ENCODE results near the gene PXMP2.

The PXMP2 gene

GRCh38 chr12:132736378-132736777 is 49.0 kb downstream of the PXMP2 start:
- no peaks in the 10 kb centered on the region for H3K27me3 ChIP-seq (ENCODE audit: insufficient read depth, poor library complexity, severe bottlenecking)
- no peak for DNase-seq (ENCODE audit: low read depth in 1 of 2, low spot score in 1 of 2)
- TF ChIP-seq POLR2AphosphoS5 (IDR thresholded peaks at IDR 0.05; ENCODE audit: low read depth) (no peak), REST (IDR thresholded peaks at IDR 0.05; ENCODE audit: insufficient replicate concordance, low read depth) (no peak), SPI1 (IDR thresholded peaks at IDR 0.05; ENCODE audit: borderline replicate concordance, low read depth) (no peak), GABPA (IDR thresholded peaks at IDR 0.05; ENCODE audit: low read depth) (no peak), CTCF (IDR thresholded peaks at IDR 0.05; ENCODE audit: insufficient read depth, low read length) (no peak)
- H3K4me3 ChIP-seq (replicated peaks; ENCODE audit: insufficient read depth, low read length), result no peak overlapping the region
- H3K27ac ChIP-seq (replicated peaks), result no peak overlapping the region

- DNase-seq (ENCODE audit: low read depth in 1 of 2, low spot score in 1 of 2), result no peak
- Histone ChIP-seq H3K4me3 (replicated peaks; ENCODE audit: insufficient read depth, low read length) (no peak overlapping the region), H3K27me3 (ENCODE audit: insufficient read depth, poor library complexity, severe bottlenecking) (no peaks in the 10 kb centered on the region), H3K27ac (replicated peaks) (no peak overlapping the region)
- TF ChIP-seq REST (IDR thresholded peaks at IDR 0.05; ENCODE audit: insufficient replicate concordance, low read depth), result no peak
- no peak for TF ChIP-seq GABPA (IDR thresholded peaks at IDR 0.05; ENCODE audit: low read depth)
- TF ChIP-seq SPI1 (IDR thresholded peaks at IDR 0.05; ENCODE audit: borderline replicate concordance, low read depth), result no peak
- TF ChIP-seq POLR2AphosphoS5 (IDR thresholded peaks at IDR 0.05; ENCODE audit: low read depth), result no peak
- no peak for TF ChIP-seq CTCF (IDR thresholded peaks at IDR 0.05; ENCODE audit: insufficient read depth, low read length)
Observed at GRCh38 chr12:132736913-132737312, 49.5 kb downstream of the PXMP2 start.

DNA sequence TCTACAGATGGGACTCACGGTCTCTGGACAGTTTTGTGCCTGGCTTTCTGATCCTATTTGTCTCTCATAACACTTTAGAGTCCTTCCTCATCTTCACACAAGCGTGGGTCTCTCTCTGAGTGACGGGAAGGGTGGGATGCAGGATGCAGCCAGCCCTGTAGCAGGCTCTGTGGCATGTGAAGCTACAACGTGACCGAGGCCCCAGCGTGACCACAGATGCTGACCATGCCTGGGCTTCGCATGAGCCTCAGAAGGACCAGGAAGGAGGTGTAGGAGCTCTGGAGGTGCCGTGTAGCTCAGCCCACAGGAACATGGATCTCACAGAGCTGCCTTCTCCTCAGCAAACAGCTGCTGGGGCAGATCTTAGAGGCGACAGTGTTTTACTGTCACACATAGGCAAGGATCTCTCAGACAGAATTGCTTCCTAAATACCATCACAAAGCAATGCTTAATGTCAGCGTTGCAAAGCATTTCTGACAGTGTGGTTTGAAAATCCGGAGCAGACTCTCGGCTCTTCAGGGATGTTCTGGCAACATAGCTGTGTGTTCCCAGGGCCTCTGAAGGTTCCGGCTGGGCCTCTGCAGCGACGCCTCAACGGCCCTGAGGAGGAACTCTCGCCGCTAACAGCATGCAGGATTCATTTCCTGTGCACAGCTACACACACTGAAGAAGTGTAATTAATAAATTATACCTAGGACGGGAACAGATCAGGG is 52.4 kb downstream of the PXMP2 start:
- DNase-seq (ENCODE audit: low read depth in 1 of 2, low spot score in 1 of 2), result no peak
- TF ChIP-seq REST (IDR thresholded peaks at IDR 0.05; ENCODE audit: insufficient replicate concordance, low read depth) (no peak), CTCF (IDR thresholded peaks at IDR 0.05; ENCODE audit: insufficient read depth, low read length) (no peak), POLR2AphosphoS5 (IDR thresholded peaks at IDR 0.05; ENCODE audit: low read depth) (no peak), SPI1 (IDR thresholded peaks at IDR 0.05; ENCODE audit: borderline replicate concordance, low read depth) (no peak), GABPA (IDR thresholded peaks at IDR 0.05; ENCODE audit: low read depth) (no peak)
- no peak overlapping the region for H3K4me3 ChIP-seq (replicated peaks; ENCODE audit: insufficient read depth, low read length)

More for the DNA sequence above, 52.4 kb downstream of the PXMP2 start:
- Histone ChIP-seq H3K27ac (replicated peaks) (no peak overlapping the region), H3K27me3 (ENCODE audit: insufficient read depth, poor library complexity, severe bottlenecking) (no peaks in the 10 kb centered on the region)

Data from HL-60 (cell line).